GM12891 (cell line): Measurements from ENCODE around the gene DGKZ.

Experiments used
- POLR2A ChIP-seq: IDR thresholded peaks from 2 replicates; pipeline ENCODE4 v1.6.1; 2011; ENCODE audit warnings: low read depth, low read length, control low read depth
- SPI1 ChIP-seq: IDR thresholded peaks from 2 replicates; pipeline ENCODE4 v1.6.1; 2011; ENCODE audit warnings: low read depth, low read length, control low read depth
- TAF1 ChIP-seq: IDR thresholded peaks from 2 replicates; pipeline ENCODE4 v1.6.1; 2011; ENCODE audit warnings: low read depth, low read length, control low read depth

DNA sequence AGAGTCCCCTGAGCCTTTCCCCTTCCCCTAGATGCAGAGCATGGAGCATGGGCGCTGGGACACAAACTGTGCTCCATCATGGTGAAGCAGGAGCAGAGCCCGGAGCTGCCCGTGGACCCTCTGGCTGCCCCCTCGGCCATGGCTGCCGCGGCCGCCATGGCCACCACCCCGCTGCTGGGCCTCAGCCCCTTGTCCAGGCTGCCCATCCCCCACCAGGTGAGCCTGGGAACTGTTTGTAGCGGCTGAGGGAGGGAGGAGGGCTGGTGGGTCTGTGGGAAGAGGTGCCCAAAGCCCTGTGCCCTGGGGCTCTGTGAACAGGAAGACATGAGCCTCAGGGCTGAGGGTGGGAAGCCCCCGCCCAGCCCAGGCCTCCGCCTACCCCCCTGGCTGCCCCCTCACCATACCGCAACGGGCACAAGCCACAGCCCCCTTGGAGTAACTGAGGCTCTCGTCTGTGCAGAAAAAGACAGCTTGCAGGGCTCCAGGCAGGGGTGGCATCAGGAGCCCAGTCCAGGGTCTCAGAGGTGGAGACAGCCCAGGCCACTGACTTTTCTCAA, 39.4 kb upstream of the DGKZ start:
- TF ChIP-seq POLR2A: no peak
- TF ChIP-seq SPI1: no peak
- no peak for TF ChIP-seq TAF1
